K562 (cell line): ENCODE results near the gene LCA5L. TPM values are rescaled to one million over a fixed set of nuclear protein-coding genes. Genes with fewer than 3 reads are reported as not detected.

Source experiments
- AFF4 ChIP-seq: sonication (generic); formaldehyde crosslinking; IDR thresholded peaks from 2 replicates; pipeline ENCODE4 v1.8.0; 2023; ENCODE audit warnings: mild to moderate bottlenecking, missing genetic modification reagents
- ARNT ChIP-seq, 2 experiments: fragments of 450-650 bp; IDR thresholded peaks; 2 replicates each; pipeline ENCODE4 v1.6.1; 2016; ENCODE audit warnings: mild to moderate bottlenecking in 1 of 2
- CAMTA2 ChIP-seq: fragments of 250-450 bp; sonication (Bioruptor Pico); conservative IDR thresholded peaks from 2 replicates; pipeline ENCODE4 v1.5.1; 2022
- CREBBP ChIP-seq: IDR thresholded peaks from one replicate; pipeline ENCODE4 v1.6.1; 2012; ENCODE audit warnings: low read depth, mild to moderate bottlenecking, control low read depth, inconsistent platforms, low read length
- ELK3 ChIP-seq: fragments of 450-650 bp; formaldehyde crosslinking; IDR thresholded peaks from 2 replicates; pipeline ENCODE4 v1.4.0; 2020; ENCODE audit warnings: mild to moderate bottlenecking
- FOSL1 ChIP-seq: fragments of 200-800 bp; sonication (Bioruptor generic); conservative IDR thresholded peaks from 2 replicates; pipeline ENCODE4 v1.6.1; 2016; ENCODE audit warnings: missing genetic modification characterization, missing compliant biosample characterization
- HMGN3 ChIP-seq: IDR thresholded peaks from 2 replicates; pipeline ENCODE4 v1.6.1; 2011; ENCODE audit warnings: borderline replicate concordance, low read depth, mild to moderate bottlenecking, mixed read lengths, low read length; ENCODE audit not compliant: insufficient read length; ENCODE audit errors: extremely low read depth
- HNRNPH1 ChIP-seq: fragments of 200-400 bp; formaldehyde crosslinking; optimal IDR thresholded peaks from 2 replicates; pipeline ENCODE3; 2017; ENCODE audit warnings: low read depth, mild to moderate bottlenecking, low read length, moderate library complexity
- HOMEZ ChIP-seq: fragments of 250-450 bp; sonication (Bioruptor Pico); IDR thresholded peaks from 2 replicates; pipeline ENCODE4 v1.4.0; 2020; ENCODE audit warnings: mild to moderate bottlenecking, moderate library complexity
- MTF1 ChIP-seq: fragments of 250-450 bp; sonication (Bioruptor Pico); IDR thresholded peaks from 2 replicates; pipeline ENCODE4 v1.9.0; 2021; ENCODE audit warnings: moderate library complexity, mild to moderate bottlenecking, inconsistent platforms, borderline replicate concordance
- NR2F6 ChIP-seq: fragments of 450-650 bp; formaldehyde crosslinking; IDR thresholded peaks from 2 replicates; pipeline ENCODE4 v1.4.0; 2020; ENCODE audit warnings: mild to moderate bottlenecking
- TAF9B ChIP-seq: fragments of 450-650 bp; IDR thresholded peaks from 2 replicates; pipeline ENCODE4 v1.6.1; 2018; ENCODE audit warnings: mild to moderate bottlenecking; ENCODE audit not compliant: partially characterized antibody
- THAP7 ChIP-seq: fragments of 250-450 bp; sonication (Bioruptor Pico); IDR thresholded peaks from 2 replicates; pipeline ENCODE4 v1.5.0; 2021
- U2AF1 ChIP-seq: fragments of 200-400 bp; formaldehyde crosslinking; optimal IDR thresholded peaks from 2 replicates; pipeline ENCODE3; 2017; ENCODE audit warnings: mild to moderate bottlenecking, low read depth, low read length, moderate library complexity
- ZNF316 ChIP-seq: fragments of 450-650 bp; IDR thresholded peaks from 2 replicates; pipeline ENCODE4 v1.6.1; 2016
- ZNF644 ChIP-seq: fragments of 200-800 bp; sonication (Bioruptor generic); IDR thresholded peaks from 2 replicates; pipeline ENCODE4 v1.6.1; 2016; ENCODE audit warnings: low read depth, missing genetic modification characterization, missing compliant biosample characterization
- ZNF830 ChIP-seq: fragments of 250-450 bp; sonication (Bioruptor Pico); IDR thresholded peaks from 2 replicates; pipeline ENCODE4 v1.5.0; 2021; ENCODE audit warnings: mild to moderate bottlenecking
- ZSCAN32 ChIP-seq: fragments of 450-650 bp; formaldehyde crosslinking; IDR thresholded peaks from 2 replicates; pipeline ENCODE4 v1.4.0; 2020; ENCODE audit warnings: mild to moderate bottlenecking, moderate library complexity
- polyA plus RNA-seq, 8 experiments: library from polyadenylated mRNA; depleted of rRNA in 4 of 8; stranded (reverse) in 5 of 8; unstranded in 3 of 8; fragments of >200 nt; fragmentation: Nextera tagmentation in 2 of 8; fragmentation: Illumina TruSeq in 1 of 8; extraction: Ambion mirVana in 2 of 8; extraction: Trizol in 1 of 8; gene quantifications; 2 replicates each; pipeline versions ENCODE4 v1.2.1 to v1.2.3, GENCODE V29; 2011 to 2014; ENCODE audit warnings: inconsistent platforms in 1 of 8, missing spikeins in 1 of 8
- total RNA-seq, 7 experiments: library from RNA; depleted of rRNA in 6 of 7; stranded (reverse); fragments of >200 nt in 6 of 7; fragmentation: Illumina TruSeq in 2 of 7; extraction: Trizol in 2 of 7; gene quantifications; 2 replicates each; pipeline versions ENCODE4 v1.2.1 to v1.2.3, GENCODE V29; 2011 to 2021; ENCODE audit warnings: low replicate concordance in 1 of 7
- TF ChIP-seq, protein P1 (sequence below): fragments of 250-450 bp; sonication (Bioruptor Pico); IDR thresholded peaks from 2 replicates; pipeline ENCODE4 v1.4.0; 2020; ENCODE audit warnings: mild to moderate bottlenecking

The LCA5L gene
- total and polyA plus RNA-seq, 9 of the 15 experiments (the other 6 are each of a cell fraction or from before 2014, with no cell fraction given): 1.8 to 4.9 (median 3.8) TPM

- TF ChIP-seq NR2F6 (CRISPR knock-in tag) (peak; percentile 42; the same call in 1 of the 2 replicates), FOSL1 (tag) (no peak; the same call in 1 of the 2 replicates), ZNF316 (no peak), HNRNPH1 (no peak), ELK3 (CRISPR knock-in tag) (no peak), THAP7 (CRISPR knock-in tag) (no peak), CAMTA2 (CRISPR knock-in tag) (no peak), ZSCAN32 (no peak), ARNT (IDR thresholded peaks at IDR 0.05) (no peak), CREBBP (no peak), HMGN3 (no peak), HOMEZ (CRISPR knock-in tag) (no peak), AFF4 (CRISPR knock-in tag) (no peak), U2AF1 (no peak), ZNF644 (tag) (no peak; the same call in 1 of the 2 replicates), ZNF830 (peak; percentile 27; the same call in 1 of the 2 replicates), MTF1 (CRISPR knock-in tag) (no peak), TAF9B (no peak)
- TF ChIP-seq, protein P1, sequence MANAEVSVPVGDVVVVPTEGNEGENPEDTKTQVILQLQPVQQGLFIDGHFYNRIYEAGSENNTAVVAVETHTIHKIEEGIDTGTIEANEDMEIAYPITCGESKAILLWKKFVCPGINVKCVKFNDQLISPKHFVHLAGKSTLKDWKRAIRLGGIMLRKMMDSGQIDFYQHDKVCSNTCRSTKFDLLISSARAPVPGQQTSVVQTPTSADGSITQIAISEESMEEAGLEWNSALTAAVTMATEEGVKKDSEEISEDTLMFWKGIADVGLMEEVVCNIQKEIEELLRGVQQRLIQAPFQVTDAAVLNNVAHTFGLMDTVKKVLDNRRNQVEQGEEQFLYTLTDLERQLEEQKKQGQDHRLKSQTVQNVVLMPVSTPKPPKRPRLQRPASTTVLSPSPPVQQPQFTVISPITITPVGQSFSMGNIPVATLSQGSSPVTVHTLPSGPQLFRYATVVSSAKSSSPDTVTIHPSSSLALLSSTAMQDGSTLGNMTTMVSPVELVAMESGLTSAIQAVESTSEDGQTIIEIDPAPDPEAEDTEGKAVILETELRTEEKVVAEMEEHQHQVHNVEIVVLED (CRISPR knock-in tag): 0 out of 2 replicates have a peak, but pooled peaks have one; percentile 35
These were observed 6.0 kb upstream of the LCA5L start, which contains the start of gene SH3BGR (continued) for GRCh38 chr21:39451332-39452206.
